Panc1 (cell line): ENCODE results near the gene CCNL2. TPM values are rescaled to one million over a fixed set of nuclear protein-coding genes. Genes with fewer than 3 reads are reported as not detected.

ENCODE experiments used
- ATAC-seq: fragments of 200-7000 bp; cut with Tn5 transposase; 2 replicates; pipeline ENCODE4 v1.9.1; 2020; ENCODE audit warnings: mild to moderate bottlenecking, moderate library complexity
- BruUV-seq: library from RNA; stranded (reverse); fragments of 400-500 nt; replicated peaks from 2 replicates; lab custom pipeline; 2021; lab: Mats Ljungman, UMichigan
- CTCF ChIA-PET: fragments of 300-600 bp; sonication (Branson Sonifier 250); formaldehyde crosslinking; loops from one replicate; lab custom pipeline; 2022; ENCODE audit warnings: antibody characterized with exemption; lab: Charles Lee
- POLR2A ChIA-PET: fragments of 300-600 bp; sonication (Branson Sonifier 250); formaldehyde crosslinking; loops from one replicate; lab custom pipeline; 2022; ENCODE audit warnings: antibody characterized with exemption; lab: Charles Lee
- DNase-seq: peaks from one replicate; pipeline ENCODE4 v3.0.0-alpha.2; 2010; ENCODE audit warnings: low read depth, low spot score
- H3K27ac ChIP-seq: 2 replicates; pipeline ENCODE4 v1.5.1; 2011; ENCODE audit warnings: mild to moderate bottlenecking, low read length, inconsistent platforms
- H3K27me3 ChIP-seq: fragments of 200-500 bp; sonication (Bioruptor generic); 2 replicates; pipeline ENCODE4 v1.6.0; 2014; ENCODE audit warnings: low read length, inconsistent platforms; ENCODE audit not compliant: control insufficient read depth, insufficient read depth
- H3K36me3 ChIP-seq: fragments of 200-500 bp; sonication (Bioruptor generic); 2 replicates; pipeline ENCODE4 v1.5.1; 2014; ENCODE audit warnings: inconsistent platforms, mild to moderate bottlenecking, low read length, moderate library complexity; ENCODE audit not compliant: control insufficient read depth, insufficient read depth
- H3K4me1 ChIP-seq: 2 replicates; pipeline ENCODE4 v1.5.1; 2011; ENCODE audit warnings: inconsistent platforms, mild to moderate bottlenecking, low read length, moderate library complexity; ENCODE audit not compliant: control insufficient read depth, insufficient read depth
- H3K4me3 ChIP-seq, 2 experiments: 2 replicates each; pipeline ENCODE4 v1.5.1; 2011 to 2012; ENCODE audit warnings: low read depth in 2 of 2, low read length in 2 of 2, mild to moderate bottlenecking in 2 of 2, inconsistent platforms in 1 of 2, moderate library complexity in 1 of 2
- H3K9me3 ChIP-seq: fragments of 200-500 bp; sonication (Bioruptor generic); 2 replicates; pipeline ENCODE4 v1.5.1; 2014; ENCODE audit warnings: low read depth, mild to moderate bottlenecking, inconsistent platforms, low read length, moderate library complexity; ENCODE audit not compliant: control insufficient read depth, insufficient read depth
- CTCF ChIP-seq: fragments of 450-650 bp; IDR thresholded peaks from 2 replicates; pipeline ENCODE4 v1.5.1; 2017; ENCODE audit warnings: mild to moderate bottlenecking
- POLR2AphosphoS5 ChIP-seq: IDR thresholded peaks from 2 replicates; pipeline ENCODE4 v1.6.1; 2012; ENCODE audit warnings: mild to moderate bottlenecking, low read depth, low read length, moderate library complexity
- REST ChIP-seq, 2 experiments: IDR thresholded peaks; 2 replicates each; pipeline ENCODE4 v1.6.1; 2011 to 2012; ENCODE audit warnings: low read depth in 2 of 2, control low read depth in 1 of 2, low read length in 1 of 2, mild to moderate bottlenecking in 1 of 2, moderate library complexity in 1 of 2; ENCODE audit not compliant: insufficient read depth in 1 of 2
- SIN3A ChIP-seq: IDR thresholded peaks from 2 replicates; pipeline ENCODE4 v1.6.1; 2012; ENCODE audit warnings: low read depth, mild to moderate bottlenecking, low read length, moderate library complexity, borderline replicate concordance; ENCODE audit not compliant: insufficient read depth
- TCF7L2 ChIP-seq: IDR thresholded peaks from 2 replicates; pipeline ENCODE4 v1.6.1; 2011; ENCODE audit warnings: mild to moderate bottlenecking, low read depth, low read length, inconsistent platforms
- in situ Hi-C: cut with HindIII; loops from 2 replicates; pipeline ENCODE4 v1.10.0; 2016; ENCODE audit warnings: low sequenced_read_pairs, low pct_unique_long_range_greater_than_20kb
- intact Hi-C: fragments of 100-400 bp; cut with micrococcal nuclease; formaldehyde crosslinking; loops from one replicate; pipeline ENCODE4 v1.10.0; 2022; ENCODE audit not compliant: unreplicated experiment
- total RNA-seq: library from RNA; stranded (reverse); gene quantifications from one replicate; pipeline ENCODE4 v1.2.1, GENCODE V29; 2021; ENCODE audit not compliant: unreplicated experiment

The CCNL2 gene
- total RNA-seq, 1 experiment from 2014 or later: 297 TPM

GRCh38 chr1:1419813-1420653, 20.9 kb upstream of the CCNL2 start:
- Histone ChIP-seq H3K36me3 (no peaks in the 10 kb centered on the region), H3K4me1 (peaks cover 22% of the 10 kb centered on the region), H3K27me3 (no peaks in the 10 kb centered on the region), H3K9me3 (no peaks in the 10 kb centered on the region), H3K4me3 (no peak overlapping the region), H3K27ac (no peak overlapping the region)
- ATAC-seq (peak; percentile 62), DNase-seq (no peak)
- POLR2A ChIA-PET: interaction anchor here (0.7 to 1.5 kb wide), 2 partner anchors 11 to 50 kb away, joined by 7 read pairs; no protein-coding TSS in a partner anchor
- CTCF ChIA-PET: interaction anchor here (0.6 kb wide), 1 partner anchor 84 kb away, joined by 5 read pairs; no protein-coding TSS in a partner anchor
- no peak for TF ChIP-seq SIN3A
- TF ChIP-seq CTCF: no peak; the same call in 1 of the 2 replicates
- no peak for TF ChIP-seq POLR2AphosphoS5
- TF ChIP-seq REST (IDR thresholded peaks at IDR 0.05; ENCODE audit: insufficient read depth in 1 of 2, low read depth in 2 of 2, low read length in 1 of 2): no peak
- TF ChIP-seq TCF7L2: no peak
- intact Hi-C loops (no loop called here), in situ Hi-C loops (no loop called here)
- no TSS peak for BruUV-seq

- Histone ChIP-seq H3K27me3 (no peaks in the 10 kb centered on the region), H3K36me3 (no peaks in the 10 kb centered on the region), H3K4me1 (peaks cover 22% of the 10 kb centered on the region), H3K9me3 (no peaks in the 10 kb centered on the region), H3K27ac (no peak overlapping the region), H3K4me3 (no peak overlapping the region)
- no TSS peak for BruUV-seq
- no peak for DNase-seq
- in situ Hi-C loops (no loop called here), intact Hi-C loops (no loop called here)
- TF ChIP-seq TCF7L2 (no peak), REST (IDR thresholded peaks at IDR 0.05; ENCODE audit: insufficient read depth in 1 of 2, low read depth in 2 of 2, low read length in 1 of 2) (no peak), POLR2AphosphoS5 (no peak), SIN3A (no peak), CTCF (no peak)
- ChIA-PET POLR2A (interaction anchor here (0.7 kb wide), 1 partner anchor 51 kb away, joined by 7 read pairs; no protein-coding TSS in a partner anchor), CTCF (no interaction called here)
- ATAC-seq: peak; percentile 12; the same call in 1 of the 2 replicates
Observed at GRCh38 chr1:1419363-1419812, 20.3 kb upstream of the CCNL2 start.
